K562 (cell line): ENCODE data around the gene PITRM1. TPM values are rescaled to one million over a fixed set of nuclear protein-coding genes. Genes with fewer than 3 reads are reported as not detected.

Experiments
- DMBX1 ChIP-seq: fragments of 250-450 bp; sonication (Bioruptor Pico); IDR thresholded peaks from 2 replicates; pipeline ENCODE4 v1.8.0; 2022; ENCODE audit warnings: inconsistent platforms, mild to moderate bottlenecking, moderate library complexity, borderline replicate concordance
- GTF2E2 ChIP-seq: fragments of 200-800 bp; sonication (Bioruptor generic); IDR thresholded peaks from 2 replicates; pipeline ENCODE4 v1.6.1; 2016; ENCODE audit warnings: missing genetic modification characterization, missing compliant biosample characterization
- HMG20B ChIP-seq: fragments of 250-450 bp; sonication (Bioruptor Pico); IDR thresholded peaks from 2 replicates; pipeline ENCODE4 v1.5.0; 2021; ENCODE audit warnings: mild to moderate bottlenecking
- SIRT6 ChIP-seq: IDR thresholded peaks from one replicate; pipeline ENCODE4 v1.6.1; 2012; ENCODE audit warnings: low read depth, mild to moderate bottlenecking, control low read depth, inconsistent platforms, low read length, moderate library complexity
- SNRNP70 ChIP-seq: fragments of 200-400 bp; formaldehyde crosslinking; optimal IDR thresholded peaks from 2 replicates; pipeline ENCODE3; 2017; ENCODE audit warnings: low read depth, low read length
- TRIM24 ChIP-seq, 2 experiments: fragments of 450-650 bp; IDR thresholded peaks; 2 replicates each; pipeline ENCODE4 v1.6.1; 2016
- polyA plus RNA-seq, 8 experiments: library from polyadenylated mRNA; depleted of rRNA in 4 of 8; stranded (reverse) in 5 of 8; unstranded in 3 of 8; fragments of >200 nt; fragmentation: Nextera tagmentation in 2 of 8; fragmentation: Illumina TruSeq in 1 of 8; extraction: Ambion mirVana in 2 of 8; extraction: Trizol in 1 of 8; gene quantifications; 2 replicates each; pipeline versions ENCODE4 v1.2.1 to v1.2.3, GENCODE V29; 2011 to 2014; ENCODE audit warnings: inconsistent platforms in 1 of 8, missing spikeins in 1 of 8
- total RNA-seq, 7 experiments: library from RNA; depleted of rRNA in 6 of 7; stranded (reverse); fragments of >200 nt in 6 of 7; fragmentation: Illumina TruSeq in 2 of 7; extraction: Trizol in 2 of 7; gene quantifications; 2 replicates each; pipeline versions ENCODE4 v1.2.1 to v1.2.3, GENCODE V29; 2011 to 2021; ENCODE audit warnings: low replicate concordance in 1 of 7
- TF ChIP-seq, protein P1 (sequence below): fragments of 450-650 bp; IDR thresholded peaks from 2 replicates; pipeline ENCODE4 v1.6.1; 2017; ENCODE audit warnings: mild to moderate bottlenecking, moderate library complexity
- TF ChIP-seq, protein P2 (sequence below): sonication (generic); formaldehyde crosslinking; IDR thresholded peaks from 2 replicates; pipeline ENCODE4 v1.4.0; 2020; ENCODE audit warnings: mild to moderate bottlenecking, missing genetic modification reagents

The PITRM1 gene
- total and polyA plus RNA-seq, 9 of the 15 experiments (the other 6 are each of a cell fraction or from before 2014, with no cell fraction given): 21.1 to 70.4 (median 39.7) TPM

DNA sequence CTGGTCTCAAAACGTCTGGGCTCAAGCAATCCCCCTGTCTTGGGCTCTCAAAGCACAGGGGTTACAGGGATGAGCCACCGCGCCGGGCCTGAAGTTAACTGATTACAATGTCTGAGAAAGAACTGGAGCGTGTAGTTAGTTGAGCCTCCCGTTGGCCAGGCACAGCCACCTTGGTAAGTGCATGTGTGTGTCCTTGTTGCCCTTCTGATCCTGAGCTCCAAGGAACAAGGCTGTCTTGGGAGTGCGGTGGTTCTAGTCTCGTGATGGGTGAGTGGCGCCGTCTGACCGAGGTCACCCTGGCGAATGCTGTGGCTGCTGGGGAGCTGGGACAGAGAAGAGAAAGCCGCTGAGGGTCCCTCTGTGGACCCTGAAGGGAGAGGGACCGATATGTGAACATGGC lies 50.5 kb downstream of the PITRM1 start (continued):
- TF ChIP-seq, protein P1, sequence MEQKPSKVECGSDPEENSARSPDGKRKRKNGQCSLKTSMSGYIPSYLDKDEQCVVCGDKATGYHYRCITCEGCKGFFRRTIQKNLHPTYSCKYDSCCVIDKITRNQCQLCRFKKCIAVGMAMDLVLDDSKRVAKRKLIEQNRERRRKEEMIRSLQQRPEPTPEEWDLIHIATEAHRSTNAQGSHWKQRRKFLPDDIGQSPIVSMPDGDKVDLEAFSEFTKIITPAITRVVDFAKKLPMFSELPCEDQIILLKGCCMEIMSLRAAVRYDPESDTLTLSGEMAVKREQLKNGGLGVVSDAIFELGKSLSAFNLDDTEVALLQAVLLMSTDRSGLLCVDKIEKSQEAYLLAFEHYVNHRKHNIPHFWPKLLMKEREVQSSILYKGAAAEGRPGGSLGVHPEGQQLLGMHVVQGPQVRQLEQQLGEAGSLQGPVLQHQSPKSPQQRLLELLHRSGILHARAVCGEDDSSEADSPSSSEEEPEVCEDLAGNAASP: no peak
- TF ChIP-seq, protein P2, sequence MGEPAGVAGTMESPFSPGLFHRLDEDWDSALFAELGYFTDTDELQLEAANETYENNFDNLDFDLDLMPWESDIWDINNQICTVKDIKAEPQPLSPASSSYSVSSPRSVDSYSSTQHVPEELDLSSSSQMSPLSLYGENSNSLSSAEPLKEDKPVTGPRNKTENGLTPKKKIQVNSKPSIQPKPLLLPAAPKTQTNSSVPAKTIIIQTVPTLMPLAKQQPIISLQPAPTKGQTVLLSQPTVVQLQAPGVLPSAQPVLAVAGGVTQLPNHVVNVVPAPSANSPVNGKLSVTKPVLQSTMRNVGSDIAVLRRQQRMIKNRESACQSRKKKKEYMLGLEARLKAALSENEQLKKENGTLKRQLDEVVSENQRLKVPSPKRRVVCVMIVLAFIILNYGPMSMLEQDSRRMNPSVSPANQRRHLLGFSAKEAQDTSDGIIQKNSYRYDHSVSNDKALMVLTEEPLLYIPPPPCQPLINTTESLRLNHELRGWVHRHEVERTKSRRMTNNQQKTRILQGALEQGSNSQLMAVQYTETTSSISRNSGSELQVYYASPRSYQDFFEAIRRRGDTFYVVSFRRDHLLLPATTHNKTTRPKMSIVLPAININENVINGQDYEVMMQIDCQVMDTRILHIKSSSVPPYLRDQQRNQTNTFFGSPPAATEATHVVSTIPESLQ (CRISPR knock-in tag): no peak
- TF ChIP-seq GTF2E2 (tag) (no peak), TRIM24 (IDR thresholded peaks at IDR 0.05) (no peak), HMG20B (CRISPR knock-in tag) (no peak), SIRT6 (no peak), DMBX1 (CRISPR knock-in tag) (no peak), SNRNP70 (no peak)
